Stimulated activated CD8-positive, alpha-beta memory T cell treated with anti-CD3 and anti-CD28 coated beads, Interleukin-15, amount 100 ng/mL, for 4 hours (primary cell): ENCODE data around the gene NEUROD1.

Experiments
- DNase-seq, 2 donors: peaks; one replicate each; pipeline ENCODE4 v3.0.0-alpha.2; 2020; ENCODE audit warnings: low read depth in 2 of 2

Gene NEUROD1

GRCh38 chr2:181642086-181642485 is 38.2 kb downstream of the NEUROD1 start:
- no peak for DNase-seq

DNA sequence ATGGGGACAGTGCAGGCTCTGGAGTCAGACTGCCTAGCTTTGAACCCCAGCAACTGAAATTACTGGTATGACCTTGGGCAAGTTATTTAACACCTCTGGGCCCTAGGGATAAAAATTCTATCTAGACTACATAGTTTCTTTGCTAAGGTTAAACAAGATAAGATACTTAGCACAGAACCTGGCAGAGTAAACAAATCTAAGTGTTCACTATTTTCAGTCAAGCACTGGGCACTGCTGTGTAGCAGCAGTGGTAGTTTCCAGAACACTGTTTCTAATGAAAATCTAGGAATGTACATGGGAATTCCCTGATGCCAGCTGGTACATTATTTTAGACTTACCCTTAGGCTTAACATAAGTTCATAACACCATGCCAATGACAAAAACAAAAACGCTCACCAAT is 40.6 kb downstream of the NEUROD1 start:
- DNase-seq = no peak

- DNase-seq = no peak
These were observed 47.5 kb downstream of the NEUROD1 start for GRCh38 chr2:181632733-181633401.

GRCh38 chr2:181628590-181629585 is 51.4 kb downstream of the NEUROD1 start:
- DNase-seq = no peak

DNA sequence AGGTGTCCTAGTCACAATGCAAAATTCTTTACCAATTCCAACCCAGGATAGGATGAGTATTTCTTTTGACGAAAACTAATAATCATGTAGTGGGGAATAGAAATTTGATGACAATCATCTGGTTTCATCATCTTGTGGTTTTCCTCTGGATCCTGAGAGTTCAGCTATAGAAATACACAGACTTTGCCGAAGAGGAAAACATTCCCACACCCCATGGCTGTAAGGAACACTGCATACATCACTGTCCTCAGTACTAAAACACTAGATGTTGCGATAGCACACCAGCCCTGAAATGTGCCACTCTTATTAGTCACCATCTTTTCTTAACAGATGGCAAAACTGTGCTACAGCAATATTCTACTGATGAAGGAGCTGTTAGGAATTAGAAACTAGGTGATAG is 52.8 kb downstream of the NEUROD1 start:
- no peak for DNase-seq

DNA sequence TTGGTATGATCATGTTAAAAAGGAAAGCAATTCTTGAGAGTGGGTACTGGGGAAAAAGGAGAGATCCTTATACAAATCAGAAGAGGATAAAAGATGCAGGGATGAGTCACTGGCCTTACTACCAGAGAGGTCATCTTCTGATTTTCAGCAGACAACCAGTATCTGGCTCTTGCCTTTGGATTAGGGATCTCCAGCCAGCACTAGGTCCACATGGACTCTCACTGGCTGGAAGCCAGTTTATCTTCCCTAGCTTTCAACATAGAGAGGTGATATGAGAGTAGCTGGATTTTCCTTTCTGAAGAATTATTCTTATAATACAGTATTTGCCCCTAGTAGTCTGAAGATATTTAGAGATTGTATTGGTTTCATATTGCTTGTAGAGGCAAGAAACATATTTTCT is 53.6 kb downstream of the NEUROD1 start:
- DNase-seq = no peak
